Neural progenitor cell (in vitro differentiated cells): ENCODE data around the gene HIPK2.

Experiments used
- CTCF ChIP-seq: fragments of 200-600 bp; sonication (generic); IDR thresholded peaks from 2 replicates; pipeline ENCODE4 v1.5.1; 2017; ENCODE audit warnings: antibody characterized with exemption, mild to moderate bottlenecking
- EZH2phosphoT487 ChIP-seq: fragments of 200-600 bp; sonication (generic); IDR thresholded peaks from 2 replicates; pipeline ENCODE4 v1.6.1; 2017; ENCODE audit warnings: antibody characterized with exemption

DNA sequence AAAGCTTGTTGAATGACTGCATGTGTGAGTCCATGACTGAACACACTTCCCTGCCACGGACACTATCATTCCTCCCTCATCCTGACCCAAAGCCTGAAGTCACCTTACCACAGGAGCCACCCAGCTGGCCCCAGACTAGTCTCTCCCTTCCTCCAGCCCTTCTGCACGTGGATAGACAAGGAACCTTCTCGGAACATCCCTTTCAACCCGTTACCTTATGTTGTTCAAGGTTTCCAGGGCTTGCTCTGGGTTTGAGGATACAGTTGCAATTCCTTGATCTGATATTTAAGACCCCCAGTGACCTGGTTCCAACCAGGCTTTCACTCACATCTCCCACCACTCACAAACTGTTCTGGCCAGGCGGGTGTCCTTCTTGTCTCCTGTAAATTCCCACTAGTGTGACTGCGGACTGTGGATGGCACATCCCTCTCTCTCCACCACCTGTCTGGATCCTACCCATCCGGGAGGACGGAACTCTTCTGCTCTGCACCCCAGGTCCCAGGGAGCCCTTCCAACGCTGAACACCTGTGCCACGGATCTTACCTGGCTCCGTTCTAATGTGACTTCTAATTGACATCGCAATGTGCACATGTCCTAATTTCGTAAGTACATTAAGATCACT is 62.5 kb downstream of the HIPK2 start:
- TF ChIP-seq CTCF = no peak
- TF ChIP-seq EZH2phosphoT487 = no peak
